Subcutaneous adipose tissue (tissue), 4 donors: ENCODE measurements around the gene DIAPH3. TPM values are rescaled to one million over a fixed set of nuclear protein-coding genes. Genes with fewer than 3 reads are reported as not detected.

Source experiments
- total RNA-seq, 4 donors: library from RNA; depleted of rRNA; stranded (reverse); fragments of >200 nt; gene quantifications; one replicate each; pipeline ENCODE4 v1.1.0, GENCODE V29; 2016
- TF ChIP-seq, protein P1 (sequence below): fragments of 450-650 bp; IDR thresholded peaks from one replicate; pipeline ENCODE4 v1.5.1; 2016; ENCODE audit warnings: low read depth, mild to moderate bottlenecking, control low read depth, antibody characterized with exemption, moderate library complexity

DIAPH3 gene
- total RNA-seq, 4 donors from 2014 or later: 0.38 to 1.5 (median 0.66) TPM; not detected in 1

DNA sequence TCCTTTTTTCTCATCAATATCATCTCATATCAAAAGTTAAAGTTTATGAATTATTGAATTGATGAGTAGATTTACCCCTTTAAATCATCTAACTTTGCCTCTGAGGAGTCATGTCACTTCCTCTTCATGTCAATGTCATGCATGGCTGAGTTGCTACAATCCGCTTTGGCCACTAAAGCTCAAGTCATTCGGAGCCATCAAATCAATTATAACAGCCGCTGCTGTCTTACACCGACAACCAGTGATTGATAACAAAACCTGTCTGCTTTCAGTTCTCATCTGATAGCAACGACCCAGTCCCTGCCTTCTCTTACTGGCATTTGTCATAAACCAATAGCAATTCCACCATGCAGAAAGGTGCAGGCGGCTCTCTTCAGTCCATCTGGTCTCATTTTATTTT is 429.3 kb downstream of the DIAPH3 start:
- TF ChIP-seq, protein P1, sequence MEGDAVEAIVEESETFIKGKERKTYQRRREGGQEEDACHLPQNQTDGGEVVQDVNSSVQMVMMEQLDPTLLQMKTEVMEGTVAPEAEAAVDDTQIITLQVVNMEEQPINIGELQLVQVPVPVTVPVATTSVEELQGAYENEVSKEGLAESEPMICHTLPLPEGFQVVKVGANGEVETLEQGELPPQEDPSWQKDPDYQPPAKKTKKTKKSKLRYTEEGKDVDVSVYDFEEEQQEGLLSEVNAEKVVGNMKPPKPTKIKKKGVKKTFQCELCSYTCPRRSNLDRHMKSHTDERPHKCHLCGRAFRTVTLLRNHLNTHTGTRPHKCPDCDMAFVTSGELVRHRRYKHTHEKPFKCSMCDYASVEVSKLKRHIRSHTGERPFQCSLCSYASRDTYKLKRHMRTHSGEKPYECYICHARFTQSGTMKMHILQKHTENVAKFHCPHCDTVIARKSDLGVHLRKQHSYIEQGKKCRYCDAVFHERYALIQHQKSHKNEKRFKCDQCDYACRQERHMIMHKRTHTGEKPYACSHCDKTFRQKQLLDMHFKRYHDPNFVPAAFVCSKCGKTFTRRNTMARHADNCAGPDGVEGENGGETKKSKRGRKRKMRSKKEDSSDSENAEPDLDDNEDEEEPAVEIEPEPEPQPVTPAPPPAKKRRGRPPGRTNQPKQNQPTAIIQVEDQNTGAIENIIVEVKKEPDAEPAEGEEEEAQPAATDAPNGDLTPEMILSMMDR: no peak

DNA sequence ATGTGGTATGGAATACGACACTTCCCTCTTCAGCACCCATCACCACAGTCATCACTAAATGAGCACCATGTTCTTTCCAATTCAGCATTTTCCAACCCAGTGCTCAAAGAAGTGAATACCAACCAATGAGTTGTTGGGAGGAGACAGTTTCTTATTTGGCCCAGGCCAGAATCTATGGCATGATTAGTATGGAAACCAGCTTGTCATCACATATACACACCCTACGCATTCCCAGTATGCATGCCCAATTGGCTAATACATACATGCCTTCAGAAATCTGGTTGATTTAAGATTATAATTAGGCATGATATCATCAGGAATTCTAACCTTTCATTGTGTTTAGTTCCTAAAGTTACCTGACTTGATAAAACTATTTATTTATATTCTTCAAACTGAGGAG is 430.0 kb downstream of the DIAPH3 start:
- TF ChIP-seq, protein P1: no peak

DNA sequence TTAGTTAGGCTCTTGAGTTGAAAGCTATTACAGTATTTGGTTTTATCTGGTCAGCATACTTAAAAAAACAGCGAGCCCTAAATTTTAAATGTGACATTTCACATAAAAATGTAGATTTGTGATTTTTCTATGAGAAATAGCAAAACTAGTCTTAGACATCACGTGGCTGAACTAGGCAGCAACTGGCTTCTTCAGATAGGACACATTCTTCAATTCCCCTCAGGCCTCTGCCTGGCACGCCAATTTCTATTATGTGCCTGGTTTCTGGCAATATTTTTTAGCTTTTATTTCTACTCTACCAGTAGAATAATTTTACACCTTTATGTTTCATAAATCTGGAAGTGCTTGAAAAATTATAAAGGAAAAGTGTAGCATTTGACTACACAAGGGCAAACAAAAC is 433.7 kb downstream of the DIAPH3 start:
- TF ChIP-seq, protein P1: no peak

DNA sequence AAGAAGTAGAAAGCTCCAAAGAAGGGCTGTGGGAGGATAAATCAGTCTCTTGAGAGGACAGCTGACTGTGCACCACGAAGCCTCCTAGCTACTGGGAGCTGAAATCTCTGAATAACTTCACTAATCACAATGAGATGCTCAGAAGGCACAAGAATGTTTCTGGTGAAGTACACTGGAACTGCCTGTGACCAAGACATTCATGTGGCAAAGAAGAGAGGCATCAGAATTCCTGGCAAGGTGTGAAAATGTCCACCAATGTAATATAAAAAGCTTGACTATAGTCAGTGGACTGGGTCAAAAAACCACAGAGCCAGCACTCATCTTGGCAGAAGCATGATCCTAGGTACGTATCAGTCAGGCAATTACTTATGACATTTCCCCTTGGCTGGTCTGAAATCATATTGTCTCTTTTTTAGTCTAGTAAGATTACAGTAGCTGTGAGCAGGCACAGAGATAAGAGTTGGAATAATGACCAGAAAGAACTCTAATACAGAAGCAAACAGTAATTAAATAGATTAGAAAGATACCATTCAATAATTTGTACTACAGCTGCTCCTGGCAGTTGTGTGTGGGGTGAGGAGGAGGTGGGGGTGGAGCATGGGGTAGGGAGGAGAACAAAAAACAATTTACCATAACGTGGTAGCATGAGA is 434.7 kb downstream of the DIAPH3 start:
- TF ChIP-seq, protein P1: no peak

DNA sequence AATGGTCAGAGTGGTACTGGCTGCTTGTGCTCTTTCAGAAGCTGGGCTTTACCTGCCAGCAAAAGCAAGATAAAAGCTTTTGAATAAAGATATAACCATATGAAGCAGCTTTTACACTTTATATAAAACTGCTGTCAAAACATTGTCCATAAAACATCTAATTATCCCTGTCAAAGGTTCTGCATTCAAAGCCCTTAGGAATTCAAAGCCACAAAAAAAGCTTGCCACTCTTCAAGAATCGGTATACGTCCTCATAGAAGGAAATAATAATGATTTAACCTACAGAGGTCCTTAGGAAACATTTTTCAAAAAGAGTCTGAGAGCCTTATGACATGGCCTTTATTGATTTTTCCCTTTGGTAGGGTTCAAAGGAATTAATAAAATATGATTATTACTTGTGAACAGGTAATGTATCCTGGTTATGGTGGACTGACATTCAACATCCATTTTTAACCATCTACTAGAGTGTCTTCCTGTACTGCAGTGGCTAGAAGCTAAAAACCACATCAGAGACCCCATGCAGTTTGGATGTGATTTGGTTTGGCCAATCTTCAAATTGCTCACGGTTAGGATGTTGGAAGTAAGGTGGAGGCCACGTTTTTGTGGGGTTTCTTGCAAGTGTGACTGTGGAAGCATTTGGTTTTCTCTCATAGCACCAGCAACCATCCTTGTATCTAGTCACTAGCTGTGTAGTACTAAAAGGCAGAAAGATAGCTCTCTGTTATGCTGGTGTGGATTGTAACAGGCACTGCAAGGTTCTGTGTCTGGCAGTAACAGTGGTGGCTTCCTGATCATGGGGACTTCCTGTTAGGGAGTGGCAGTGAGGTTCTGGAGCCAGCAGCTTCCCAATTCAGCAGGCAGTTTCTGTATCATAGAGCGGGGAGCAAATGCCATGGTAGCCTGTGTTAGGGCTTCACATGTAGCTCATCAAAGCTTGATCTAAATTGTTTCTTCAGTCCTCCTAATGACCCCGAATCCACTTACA is 441.5 kb downstream of the DIAPH3 start:
- TF ChIP-seq, protein P1: no peak

DNA sequence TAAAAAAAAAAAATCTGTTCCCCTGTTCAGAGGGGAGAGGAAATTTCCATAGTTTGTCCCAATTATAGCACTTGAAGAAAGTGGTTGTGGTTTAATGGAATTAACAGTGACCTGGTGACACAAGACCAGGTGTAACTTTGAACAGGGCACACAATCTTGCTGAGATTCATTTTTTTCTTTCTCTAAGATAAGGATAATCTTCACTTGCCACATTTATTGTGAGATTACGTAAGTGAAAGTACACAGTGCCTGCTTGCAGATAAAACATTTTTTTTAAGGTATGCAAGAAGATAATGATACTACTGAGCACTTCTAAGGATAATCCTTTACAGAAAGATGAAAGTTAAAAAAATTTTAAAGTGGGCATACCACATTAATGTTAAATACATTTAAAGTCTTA is 448.1 kb downstream of the DIAPH3 start:
- TF ChIP-seq, protein P1: no peak
